Esophagus (tissue), 2 donors: ENCODE data around the gene ZNRF2. TPM values are rescaled to one million over a fixed set of nuclear protein-coding genes. Genes with fewer than 3 reads are reported as not detected.

Experiments used
- H3K27ac ChIP-seq, 2 donors: one replicate each; pipeline ENCODE4 v1.5.1; 2013; ENCODE audit warnings: low read depth in 2 of 2, mild to moderate bottlenecking in 2 of 2, inconsistent platforms in 1 of 2, low read length in 1 of 2, moderate library complexity in 1 of 2
- H3K27me3 ChIP-seq, 2 donors: one replicate each; pipeline ENCODE4 v1.6.1; 2013; ENCODE audit warnings: low read length in 2 of 2, control low read depth in 1 of 2, mild to moderate bottlenecking in 1 of 2; ENCODE audit not compliant: insufficient read depth in 2 of 2, control insufficient read depth in 1 of 2
- H3K36me3 ChIP-seq, 2 donors: one replicate each; pipeline ENCODE4 v1.6.1; 2013; ENCODE audit warnings: low read length in 1 of 2; ENCODE audit not compliant: control insufficient read depth in 2 of 2, insufficient read depth in 2 of 2
- H3K4me1 ChIP-seq, 2 donors: one replicate each; pipeline ENCODE4 v1.6.1; 2013; ENCODE audit warnings: low read length in 1 of 2; ENCODE audit not compliant: control insufficient read depth in 2 of 2, insufficient read depth in 2 of 2
- H3K4me3 ChIP-seq, 2 donors: one replicate each; pipeline ENCODE4 v1.5.1; 2013; ENCODE audit warnings: low read length in 2 of 2, mild to moderate bottlenecking in 2 of 2, low read depth in 1 of 2, moderate library complexity in 1 of 2
- H3K9me3 ChIP-seq, 2 donors: one replicate each; pipeline ENCODE4 v1.6.1; 2013; ENCODE audit warnings: mild to moderate bottlenecking in 2 of 2, low read depth in 1 of 2, low read length in 1 of 2, moderate library complexity in 1 of 2; ENCODE audit not compliant: control insufficient read depth in 2 of 2, insufficient read depth in 1 of 2
- WGBS, 2 donors: extraction: QIAGEN DNeasy Blood & Tissue Kit; methylation state at CpG; one replicate each; pipeline ENCODE4 v1.1.7; 2013; 5-methylcytosine and 5-hydroxymethylcytosine counted together
- polyA plus RNA-seq, 2 donors: library from polyadenylated mRNA; stranded (reverse); fragments of 200-250 nt; gene quantifications; one replicate each; pipeline ENCODE4 v1.2.3, GENCODE V29; 2013
- donor health status: healthy with polysubstance abuse.
- donor health status: Bipolar disorder and iron deficiency.

Gene ZNRF2
- polyA plus RNA-seq, 2 donors: 7.9 to 9.0 TPM

GRCh38 chr7:30364773-30365172 lies 80.4 kb downstream of the ZNRF2 start:
- H3K36me3 ChIP-seq: no peaks in the 10 kb centered on the region
- WGBS, 2 donors: 89 to 92% methylated on average over 1 of the region's 1 CpG
- H3K9me3 ChIP-seq: no peaks in the 10 kb centered on the region
- no peaks in the 10 kb centered on the region for H3K27me3 ChIP-seq
- H3K4me3 ChIP-seq: no peak overlapping the region
- H3K4me1 ChIP-seq: no peaks in the 10 kb centered on the region
- no peak overlapping the region for H3K27ac ChIP-seq

- Histone ChIP-seq H3K36me3 (no peaks in the 10 kb centered on the region), H3K4me1 (no peaks in the 10 kb centered on the region), H3K4me3 (no peak overlapping the region), H3K27me3 (no peaks in the 10 kb centered on the region), H3K27ac (no peak overlapping the region), H3K9me3 (no peaks in the 10 kb centered on the region)
- 89 to 94% methylated on average over 3 of the region's 3 CpGs for WGBS, 2 donors
Observed at GRCh38 chr7:30365621-30366020, 81.2 kb downstream of the ZNRF2 start.

- Histone ChIP-seq H3K27me3 (no peaks in the 10 kb centered on the region), H3K27ac (no peak overlapping the region), H3K36me3 (peaks cover 0 to 2% of the 10 kb centered on the region in 2 donors), H3K4me1 (no peaks in the 10 kb centered on the region), H3K9me3 (no peaks in the 10 kb centered on the region), H3K4me3 (no peak overlapping the region)
- WGBS, 2 donors: 64 to 66% methylated on average over 2 of the region's 2 CpGs
Observed at GRCh38 chr7:30366606-30367005, 82.2 kb downstream of the ZNRF2 start.

DNA sequence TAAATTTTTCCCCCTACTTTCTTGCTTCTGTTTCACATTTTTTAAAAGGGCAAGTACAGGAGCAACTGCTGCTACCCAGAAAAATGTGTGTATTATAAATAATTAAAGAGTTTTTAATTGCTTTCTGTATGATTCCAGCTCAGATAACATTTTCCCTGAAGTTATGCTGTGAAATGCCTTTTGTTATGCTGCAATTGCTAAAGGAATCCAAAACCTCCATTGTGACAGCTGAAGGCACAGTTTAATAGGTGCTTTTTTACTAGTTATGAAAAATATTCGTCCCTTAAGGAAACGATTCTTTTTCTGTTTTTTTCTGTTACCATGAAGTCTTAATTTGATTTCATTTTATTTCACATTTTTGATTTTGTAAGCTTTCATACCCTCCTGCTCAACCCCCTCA lies 83.2 kb downstream of the ZNRF2 start:
- no peak overlapping the region for H3K27ac ChIP-seq
- H3K36me3 ChIP-seq: peaks cover 0 to 2% of the 10 kb centered on the region in 2 donors
- WGBS, 2 donors: 72 to 76% methylated on average over 2 of the region's 2 CpGs
- no peaks in the 10 kb centered on the region for H3K27me3 ChIP-seq
- H3K4me1 ChIP-seq: no peaks in the 10 kb centered on the region
- H3K9me3 ChIP-seq: no peaks in the 10 kb centered on the region
- H3K4me3 ChIP-seq: no peak overlapping the region

GRCh38 chr7:30369879-30370278 lies 85.5 kb downstream of the ZNRF2 start:
- no peaks in the 10 kb centered on the region for H3K4me1 ChIP-seq
- peaks cover 0 to 2% of the 10 kb centered on the region in 2 donors for H3K36me3 ChIP-seq
- H3K27ac ChIP-seq: no peak overlapping the region
- H3K4me3 ChIP-seq: no peak overlapping the region
- no peaks in the 10 kb centered on the region for H3K9me3 ChIP-seq
- H3K27me3 ChIP-seq: no peaks in the 10 kb centered on the region

GRCh38 chr7:30371321-30371720 lies 86.9 kb downstream of the ZNRF2 start:
- H3K27me3 ChIP-seq: no peaks in the 10 kb centered on the region

DNA sequence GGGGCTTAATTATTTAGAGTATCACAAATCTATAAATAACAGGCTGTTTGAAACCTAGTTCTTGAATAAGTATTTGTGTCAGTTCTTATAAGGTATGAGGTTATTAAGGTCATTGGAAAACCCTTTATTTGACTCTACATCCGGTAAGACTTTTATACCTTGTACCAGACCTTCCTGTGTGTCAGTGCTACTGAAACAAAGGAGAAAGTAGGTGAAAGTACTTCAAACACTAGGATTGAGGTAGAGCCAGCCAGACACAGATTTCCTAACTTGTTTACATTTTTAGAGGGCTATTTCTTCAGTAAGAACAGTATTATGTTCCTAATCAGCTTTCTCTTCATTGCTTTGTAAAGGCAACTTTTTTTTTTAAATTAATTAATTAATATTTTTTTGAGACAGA lies 93.9 kb downstream of the ZNRF2 start:
- Histone ChIP-seq H3K36me3 (no peaks in the 10 kb centered on the region), H3K27ac (no peak overlapping the region), H3K4me1 (no peaks in the 10 kb centered on the region), H3K27me3 (no peaks in the 10 kb centered on the region), H3K4me3 (no peak overlapping the region), H3K9me3 (no peaks in the 10 kb centered on the region)
- 78% methylated on average over 1 of the region's 1 CpG for WGBS, 2 donors

More at GRCh38 chr7:30371321-30371720, 86.9 kb downstream of the ZNRF2 start:
- Histone ChIP-seq H3K36me3 (peaks cover 0 to 2% of the 10 kb centered on the region in 2 donors), H3K4me1 (no peaks in the 10 kb centered on the region), H3K4me3 (no peak overlapping the region), H3K27ac (no peak overlapping the region), H3K9me3 (no peaks in the 10 kb centered on the region)
- WGBS, 2 donors: 97 to 98% methylated on average over 5 of the region's 5 CpGs

GRCh38 chr7:30379131-30379530 lies 94.7 kb downstream of the ZNRF2 start:
- WGBS, 2 donors: 56 to 64% methylated on average over 4 of the region's 4 CpGs
- H3K4me1 ChIP-seq: no peaks in the 10 kb centered on the region
- H3K4me3 ChIP-seq: no peak overlapping the region
- no peak overlapping the region for H3K27ac ChIP-seq
- H3K36me3 ChIP-seq: no peaks in the 10 kb centered on the region
- no peaks in the 10 kb centered on the region for H3K27me3 ChIP-seq
- no peaks in the 10 kb centered on the region for H3K9me3 ChIP-seq

DNA sequence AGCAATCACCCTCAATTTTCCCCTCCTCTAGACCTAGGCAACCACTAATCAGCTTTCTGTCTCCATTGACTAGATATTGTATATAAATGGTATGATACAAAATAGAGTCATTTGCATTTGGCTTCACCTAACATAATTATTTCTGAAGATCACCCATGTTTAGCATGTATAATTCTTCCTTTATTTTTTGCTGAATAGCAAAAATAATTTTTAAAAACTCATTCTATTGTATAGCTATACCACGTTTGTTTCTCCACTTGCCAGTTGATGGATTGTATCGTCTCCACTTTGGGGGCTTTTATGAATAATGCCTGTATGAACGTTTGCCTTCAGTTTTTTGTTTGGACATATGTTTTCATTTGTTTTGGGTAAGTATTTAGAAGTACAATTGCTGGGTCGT lies 95.3 kb downstream of the ZNRF2 start:
- WGBS, 2 donors: 75 to 76% methylated on average over 4 of the region's 4 CpGs
- Histone ChIP-seq H3K9me3 (no peaks in the 10 kb centered on the region), H3K4me1 (no peaks in the 10 kb centered on the region), H3K4me3 (no peak overlapping the region), H3K27ac (no peak overlapping the region), H3K27me3 (no peaks in the 10 kb centered on the region), H3K36me3 (no peaks in the 10 kb centered on the region)

DNA sequence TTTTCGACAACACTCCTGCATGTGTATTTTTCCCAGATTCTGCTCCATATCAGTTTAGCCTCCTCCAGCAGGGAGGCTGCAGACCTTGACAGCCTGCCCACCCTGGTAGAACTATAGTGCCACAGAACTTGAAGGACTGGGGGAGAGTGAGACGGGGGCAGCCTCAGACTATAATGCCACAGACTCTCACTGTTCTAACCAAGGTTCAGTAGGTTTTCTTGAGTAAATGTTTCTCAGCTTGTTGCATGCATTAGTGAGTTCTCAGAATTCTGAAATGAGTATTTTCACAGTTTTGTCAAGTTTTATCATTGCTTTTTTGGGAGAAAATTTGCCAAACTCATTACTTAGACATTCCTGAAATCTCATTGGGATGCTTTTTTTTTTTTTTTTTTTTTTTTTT lies 95.9 kb downstream of the ZNRF2 start:
- Histone ChIP-seq H3K4me1 (no peaks in the 10 kb centered on the region), H3K27me3 (no peaks in the 10 kb centered on the region), H3K9me3 (no peaks in the 10 kb centered on the region), H3K4me3 (no peak overlapping the region), H3K36me3 (no peaks in the 10 kb centered on the region), H3K27ac (no peak overlapping the region)
- 92 to 98% methylated on average over 2 of the region's 2 CpGs for WGBS, 2 donors
